WTC11 (cell line): ENCODE results near the gene TRIM9. TPM values are rescaled to one million over a fixed set of nuclear protein-coding genes. Genes with fewer than 3 reads are reported as not detected.

Source experiments
- ATAC-seq: fragments of 200-7000 bp; cut with Tn5 transposase; 2 replicates; pipeline ENCODE4 v1.10.0; 2021; ENCODE audit warnings: mild to moderate bottlenecking, moderate library complexity
- CTCF ChIA-PET: fragments of 300-600 bp; sonication (Branson Sonifier 250); formaldehyde crosslinking; loops from one replicate; lab custom pipeline; 2021; ENCODE audit warnings: antibody characterized with exemption; lab: Charles Lee
- POLR2A ChIA-PET: fragments of 350-600 bp; sonication (Branson Sonifier 250); formaldehyde crosslinking; loops from one replicate; lab custom pipeline; 2021; ENCODE audit warnings: antibody characterized with exemption; lab: Charles Lee
- DNase-seq: peaks from one replicate; pipeline ENCODE4 v3.0.0; 2021; ENCODE audit warnings: low spot score
- H3K27ac Mint-ChIP-seq: 2 replicates; pipeline ENCODE4 v1.8.0; 2021; ENCODE audit warnings: mixed read lengths
- H3K27me3 Mint-ChIP-seq: 2 replicates; pipeline ENCODE4 v1.8.0; 2021; ENCODE audit warnings: low read depth, mild to moderate bottlenecking, moderate library complexity, mixed read lengths
- H3K36me3 Mint-ChIP-seq: 2 replicates; pipeline ENCODE4 v1.8.0; 2021; ENCODE audit warnings: mixed read lengths
- H3K4me1 Mint-ChIP-seq: 2 replicates; pipeline ENCODE4 v1.8.0; 2022; ENCODE audit warnings: mixed read lengths
- H3K4me3 Mint-ChIP-seq: 2 replicates; pipeline ENCODE4 v1.8.0; 2021; ENCODE audit warnings: mild to moderate bottlenecking, moderate library complexity, mixed read lengths
- H3K9me3 Mint-ChIP-seq: 2 replicates; pipeline ENCODE4 v1.8.0; 2021; ENCODE audit warnings: mixed read lengths
- ATF1 ChIP-seq: sonication (generic); formaldehyde crosslinking; IDR thresholded peaks from 2 replicates; pipeline ENCODE4 v1.8.1; 2023; ENCODE audit warnings: mild to moderate bottlenecking, moderate library complexity, missing genetic modification reagents
- E2F5 ChIP-seq: sonication (generic); formaldehyde crosslinking; IDR thresholded peaks from 2 replicates; pipeline ENCODE4 v1.8.1; 2022; ENCODE audit warnings: mild to moderate bottlenecking, moderate library complexity, missing genetic modification reagents
- FOXJ3 ChIP-seq: sonication (generic); formaldehyde crosslinking; IDR thresholded peaks from 2 replicates; pipeline ENCODE4 v1.9.0; 2021; ENCODE audit warnings: missing genetic modification reagents, mild to moderate bottlenecking, borderline replicate concordance
- GABPB1 ChIP-seq: sonication (generic); formaldehyde crosslinking; IDR thresholded peaks from 2 replicates; pipeline ENCODE4 v1.8.1; 2023; ENCODE audit warnings: mild to moderate bottlenecking, missing genetic modification reagents
- GTF2I ChIP-seq: fragments of 250-450 bp; sonication (Bioruptor Pico); conservative IDR thresholded peaks from 2 replicates; pipeline ENCODE4 v1.4.0; 2021; ENCODE audit warnings: mild to moderate bottlenecking
- HMGXB4 ChIP-seq: sonication (generic); formaldehyde crosslinking; IDR thresholded peaks from 2 replicates; pipeline ENCODE4 v1.8.1; 2023; ENCODE audit warnings: mild to moderate bottlenecking, moderate library complexity, missing genetic modification reagents
- NFATC4 ChIP-seq: fragments of 250-450 bp; sonication (Bioruptor Pico); IDR thresholded peaks from 2 replicates; pipeline ENCODE4 v1.9.0; 2021; ENCODE audit warnings: mild to moderate bottlenecking
- NFYB ChIP-seq: sonication (generic); formaldehyde crosslinking; conservative IDR thresholded peaks from 2 replicates; pipeline ENCODE4 v1.8.0; 2022; ENCODE audit warnings: low read depth, missing genetic modification reagents
- NR1H2 ChIP-seq: sonication (generic); formaldehyde crosslinking; IDR thresholded peaks from 2 replicates; pipeline ENCODE4 v1.9.0; 2021; ENCODE audit warnings: mild to moderate bottlenecking, moderate library complexity, missing genetic modification reagents
- NR2C2 ChIP-seq: sonication (generic); formaldehyde crosslinking; IDR thresholded peaks from 2 replicates; pipeline ENCODE4 v1.8.0; 2022; ENCODE audit warnings: mild to moderate bottlenecking, missing genetic modification reagents
- SMAD3 ChIP-seq: sonication (generic); formaldehyde crosslinking; IDR thresholded peaks from 2 replicates; pipeline ENCODE4 v1.8.0; 2022; ENCODE audit warnings: missing genetic modification reagents, mild to moderate bottlenecking, borderline replicate concordance
- SMAD4 ChIP-seq: sonication (generic); formaldehyde crosslinking; IDR thresholded peaks from 2 replicates; pipeline ENCODE4 v1.8.0; 2022; ENCODE audit warnings: mild to moderate bottlenecking, missing genetic modification reagents
- SP1 ChIP-seq: sonication (generic); formaldehyde crosslinking; conservative IDR thresholded peaks from 2 replicates; pipeline ENCODE4 v1.8.1; 2022; ENCODE audit warnings: missing genetic modification reagents
- TP53 ChIP-seq: sonication (generic); formaldehyde crosslinking; IDR thresholded peaks from 2 replicates; pipeline ENCODE4 v1.8.1; 2023; ENCODE audit warnings: mild to moderate bottlenecking, missing genetic modification reagents
- ZNF232 ChIP-seq: sonication (generic); formaldehyde crosslinking; IDR thresholded peaks from 2 replicates; pipeline ENCODE4 v1.8.0; 2022; ENCODE audit warnings: mild to moderate bottlenecking, missing genetic modification reagents
- ZNF396 ChIP-seq: fragments of 250-450 bp; sonication (Bioruptor Pico); IDR thresholded peaks from 2 replicates; pipeline ENCODE4 v1.8.0; 2021; ENCODE audit warnings: mild to moderate bottlenecking, moderate library complexity, borderline replicate concordance
- ZNF416 ChIP-seq: fragments of 250-450 bp; sonication (Bioruptor Pico); IDR thresholded peaks from 2 replicates; pipeline ENCODE4 v1.9.0; 2021; ENCODE audit warnings: mild to moderate bottlenecking, inconsistent platforms
- total RNA-seq: library from RNA; stranded (reverse); gene quantifications from 3 replicates; pipeline ENCODE4 v1.2.3, GENCODE V29; 2021
- TF ChIP-seq, protein P1 (sequence below): sonication (generic); formaldehyde crosslinking; IDR thresholded peaks from 2 replicates; pipeline ENCODE4 v1.8.1; 2023; ENCODE audit warnings: mild to moderate bottlenecking, missing genetic modification reagents
- TF ChIP-seq, protein P2 (sequence below): sonication (generic); formaldehyde crosslinking; IDR thresholded peaks from 2 replicates; pipeline ENCODE4 v1.8.0; 2023; ENCODE audit warnings: mild to moderate bottlenecking, missing genetic modification reagents

The TRIM9 gene
- total RNA-seq, 1 experiment from 2014 or later = 4.0 TPM

GRCh38 chr14:50974118-50974517 is 120.8 kb downstream of the TRIM9 start (continued):
- TF ChIP-seq, protein P1, sequence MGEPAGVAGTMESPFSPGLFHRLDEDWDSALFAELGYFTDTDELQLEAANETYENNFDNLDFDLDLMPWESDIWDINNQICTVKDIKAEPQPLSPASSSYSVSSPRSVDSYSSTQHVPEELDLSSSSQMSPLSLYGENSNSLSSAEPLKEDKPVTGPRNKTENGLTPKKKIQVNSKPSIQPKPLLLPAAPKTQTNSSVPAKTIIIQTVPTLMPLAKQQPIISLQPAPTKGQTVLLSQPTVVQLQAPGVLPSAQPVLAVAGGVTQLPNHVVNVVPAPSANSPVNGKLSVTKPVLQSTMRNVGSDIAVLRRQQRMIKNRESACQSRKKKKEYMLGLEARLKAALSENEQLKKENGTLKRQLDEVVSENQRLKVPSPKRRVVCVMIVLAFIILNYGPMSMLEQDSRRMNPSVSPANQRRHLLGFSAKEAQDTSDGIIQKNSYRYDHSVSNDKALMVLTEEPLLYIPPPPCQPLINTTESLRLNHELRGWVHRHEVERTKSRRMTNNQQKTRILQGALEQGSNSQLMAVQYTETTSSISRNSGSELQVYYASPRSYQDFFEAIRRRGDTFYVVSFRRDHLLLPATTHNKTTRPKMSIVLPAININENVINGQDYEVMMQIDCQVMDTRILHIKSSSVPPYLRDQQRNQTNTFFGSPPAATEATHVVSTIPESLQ (CRISPR knock-in tag) = no peak
- TF ChIP-seq GTF2I (no peak), SMAD4 (CRISPR knock-in tag) (no peak), ZNF396 (CRISPR knock-in tag) (no peak), NR2C2 (CRISPR knock-in tag) (no peak), SP1 (CRISPR knock-in tag) (no peak), SMAD3 (no peak), E2F5 (CRISPR knock-in tag) (no peak), TP53 (CRISPR knock-in tag) (no peak), ZNF232 (CRISPR knock-in tag) (no peak), FOXJ3 (no peak), NFATC4 (CRISPR knock-in tag) (no peak)

- no peak overlapping the region for H3K4me3 Mint-ChIP-seq
- no peak overlapping the region for H3K27ac Mint-ChIP-seq
- POLR2A ChIA-PET = no interaction called here
- DNase-seq (no peak), ATAC-seq (peak; percentile 53)
- TF ChIP-seq, protein P2, sequence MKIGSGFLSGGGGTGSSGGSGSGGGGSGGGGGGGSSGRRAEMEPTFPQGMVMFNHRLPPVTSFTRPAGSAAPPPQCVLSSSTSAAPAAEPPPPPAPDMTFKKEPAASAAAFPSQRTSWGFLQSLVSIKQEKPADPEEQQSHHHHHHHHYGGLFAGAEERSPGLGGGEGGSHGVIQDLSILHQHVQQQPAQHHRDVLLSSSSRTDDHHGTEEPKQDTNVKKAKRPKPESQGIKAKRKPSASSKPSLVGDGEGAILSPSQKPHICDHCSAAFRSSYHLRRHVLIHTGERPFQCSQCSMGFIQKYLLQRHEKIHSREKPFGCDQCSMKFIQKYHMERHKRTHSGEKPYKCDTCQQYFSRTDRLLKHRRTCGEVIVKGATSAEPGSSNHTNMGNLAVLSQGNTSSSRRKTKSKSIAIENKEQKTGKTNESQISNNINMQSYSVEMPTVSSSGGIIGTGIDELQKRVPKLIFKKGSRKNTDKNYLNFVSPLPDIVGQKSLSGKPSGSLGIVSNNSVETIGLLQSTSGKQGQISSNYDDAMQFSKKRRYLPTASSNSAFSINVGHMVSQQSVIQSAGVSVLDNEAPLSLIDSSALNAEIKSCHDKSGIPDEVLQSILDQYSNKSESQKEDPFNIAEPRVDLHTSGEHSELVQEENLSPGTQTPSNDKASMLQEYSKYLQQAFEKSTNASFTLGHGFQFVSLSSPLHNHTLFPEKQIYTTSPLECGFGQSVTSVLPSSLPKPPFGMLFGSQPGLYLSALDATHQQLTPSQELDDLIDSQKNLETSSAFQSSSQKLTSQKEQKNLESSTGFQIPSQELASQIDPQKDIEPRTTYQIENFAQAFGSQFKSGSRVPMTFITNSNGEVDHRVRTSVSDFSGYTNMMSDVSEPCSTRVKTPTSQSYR (CRISPR knock-in tag) = no peak
- TF ChIP-seq NR1H2 (CRISPR knock-in tag) (no peak), HMGXB4 (CRISPR knock-in tag) (no peak), ATF1 (CRISPR knock-in tag) (no peak), GABPB1 (CRISPR knock-in tag) (no peak), NFYB (CRISPR knock-in tag) (no peak), ZNF416 (CRISPR knock-in tag) (no peak)
- TF ChIP-seq, protein P1 (CRISPR knock-in tag) = no peak
- H3K36me3 Mint-ChIP-seq = no peaks in the 10 kb centered on the region
- H3K9me3 Mint-ChIP-seq = no peaks in the 10 kb centered on the region
- CTCF ChIA-PET = no interaction called here
- H3K27me3 Mint-ChIP-seq = no peaks in the 10 kb centered on the region; the same call in 1 of the 2 replicates
- H3K4me1 Mint-ChIP-seq = no peaks in the 10 kb centered on the region
Observed at GRCh38 chr14:50972734-50973133, 122.2 kb downstream of the TRIM9 start.
